ENCODE data around the gene KDF1.
"Not testable (repeated sequence)": the region's sequence is repeated elsewhere in the genome, so short reads cannot be mapped to it uniquely, and the experiment has no call there.

KDF1 gene

GRCh38 chr1:26994020-26994786 lies 33.9 kb upstream of the KDF1 start:
- no peak for DNase-seq

- DNase-seq = peak; percentile 55
These were observed 33.2 kb upstream of the KDF1 start, which contains the start of gene TRNP1 for GRCh38 chr1:26993237-26994019. Gene TRNP1 (plus strand): TSS chr1:26993692. CDS start chr1:26993787, 95 bp downstream.

- no peak for DNase-seq
These were observed 31.2 kb upstream of the KDF1 start for GRCh38 chr1:26991310-26992116.

- not testable (repeated sequence) for DNase-seq
These were observed 29.3 kb upstream of the KDF1 start for GRCh38 chr1:26989403-26990109.

DNA sequence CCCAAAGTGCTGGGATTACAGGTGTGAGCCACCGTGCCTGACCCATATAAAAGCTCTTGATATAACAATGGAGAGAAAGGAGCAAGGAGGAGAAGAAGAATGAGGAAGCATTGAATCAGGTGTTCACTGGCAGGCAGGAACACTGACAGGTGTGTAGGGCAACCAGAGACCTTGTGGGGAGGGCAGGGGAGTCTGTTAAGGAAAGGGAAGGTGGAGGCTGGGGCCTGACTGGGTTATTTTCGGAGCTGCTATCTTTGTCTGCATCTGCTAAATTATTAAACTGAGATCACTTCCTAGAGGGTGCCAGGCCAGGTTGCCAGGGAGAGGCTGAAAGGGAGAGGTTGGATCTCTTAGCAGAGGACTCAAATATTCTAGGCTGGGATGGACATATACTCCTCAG lies 26.4 kb upstream of the KDF1 start:
- DNase-seq = no peak

GRCh38 chr1:26984291-26984690 lies 24.0 kb upstream of the KDF1 start:
- DNase-seq = no peak

DNA sequence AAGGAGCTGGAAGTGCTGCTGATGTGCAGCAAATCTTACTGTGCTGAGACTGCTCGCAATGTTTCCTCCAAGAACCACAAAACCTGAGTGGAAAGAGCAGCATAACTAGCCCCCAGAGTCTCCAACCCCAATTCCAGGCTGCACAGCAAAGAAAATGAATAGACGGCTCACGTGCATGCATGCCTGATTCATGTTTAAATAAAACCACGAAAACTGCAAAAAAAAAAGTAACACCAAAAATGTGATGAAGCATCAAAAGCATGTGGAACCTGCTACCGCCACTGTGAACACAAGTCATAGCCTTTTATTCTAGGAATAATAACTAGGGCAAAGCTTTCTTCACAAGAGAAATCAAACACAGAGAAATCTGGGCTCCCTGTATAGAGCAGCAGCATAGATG lies 23.6 kb upstream of the KDF1 start:
- no peak for DNase-seq

DNA sequence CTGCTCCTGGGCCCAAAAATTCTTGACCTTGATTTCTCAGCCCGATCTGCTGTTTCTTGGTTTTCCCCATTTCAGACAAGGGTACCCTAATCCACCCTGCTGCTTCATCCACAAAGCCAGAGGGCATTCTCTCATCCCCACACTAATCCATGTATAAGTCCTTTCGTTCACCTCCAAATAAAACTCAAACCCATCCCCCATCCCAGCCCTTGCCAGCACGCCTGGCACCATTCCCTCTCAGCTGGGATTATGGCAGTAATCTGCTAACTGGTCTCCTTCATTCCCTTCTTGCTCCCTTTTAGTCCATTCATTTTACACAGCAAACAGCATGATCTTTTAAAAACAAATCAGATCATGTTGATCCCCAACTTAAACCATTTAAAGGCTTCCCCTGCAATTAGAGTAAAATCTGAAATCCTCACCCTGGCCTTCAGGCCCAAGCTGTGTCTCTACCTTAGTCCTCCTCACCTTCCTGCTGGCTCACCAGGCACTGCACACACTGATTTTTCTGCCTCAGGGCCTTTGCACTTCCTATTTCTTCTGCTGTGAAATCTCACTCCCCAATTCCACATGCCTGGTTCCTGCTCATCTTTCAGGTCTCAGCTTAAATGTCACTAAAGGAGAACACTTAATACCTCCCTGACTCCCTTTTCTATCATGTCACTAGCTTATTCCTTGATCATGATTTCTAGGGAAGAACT lies 21.0 kb upstream of the KDF1 start:
- DNase-seq = no peak

GRCh38 chr1:26978901-26979300 lies 18.6 kb upstream of the KDF1 start:
- DNase-seq = no peak

- DNase-seq = no peak
These were observed 16.6 kb upstream of the KDF1 start for GRCh38 chr1:26976621-26977510.

GRCh38 chr1:26972821-26973220 lies 12.6 kb upstream of the KDF1 start:
- no peak for DNase-seq

DNA sequence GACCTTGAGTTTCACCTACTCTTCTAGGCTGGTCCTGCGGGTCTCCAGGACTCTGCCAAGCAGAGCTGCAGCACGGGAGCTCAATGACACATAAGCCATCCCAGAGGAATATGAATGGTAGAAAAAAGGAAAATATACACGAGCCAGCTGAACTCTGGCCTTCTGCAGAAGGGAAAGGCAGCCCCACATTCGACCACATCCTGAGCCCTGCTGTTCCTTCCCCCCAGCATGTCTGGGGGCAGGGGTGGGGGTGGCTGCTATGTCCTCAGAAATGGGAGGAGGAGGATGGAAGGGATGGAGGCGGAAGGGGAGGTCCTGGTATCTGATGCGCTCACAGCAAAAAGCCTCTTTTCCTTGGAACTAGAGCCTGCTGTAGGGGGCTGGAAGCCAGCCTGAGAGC lies 12.1 kb upstream of the KDF1 start:
- DNase-seq = no peak

DNA sequence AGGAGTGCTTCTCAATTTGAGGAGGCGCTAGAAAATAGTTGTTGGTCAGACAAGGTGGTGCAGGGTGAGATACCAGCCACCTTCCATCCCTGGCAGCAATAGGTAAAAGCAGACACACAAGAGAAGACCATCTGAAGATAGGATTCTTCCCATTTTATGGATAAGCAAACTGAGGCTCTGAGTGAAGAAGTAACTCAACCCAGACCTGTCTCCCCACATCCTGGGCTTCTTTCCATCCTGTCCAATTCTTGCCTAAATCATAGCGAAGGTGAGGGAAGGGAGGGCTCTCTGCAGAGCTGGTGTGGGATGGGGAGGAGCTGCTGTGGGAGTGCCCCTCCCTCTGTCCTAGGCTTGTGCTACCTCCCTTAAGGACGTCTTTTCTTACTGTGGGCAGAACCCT lies 11.3 kb upstream of the KDF1 start:
- no peak for DNase-seq

DNA sequence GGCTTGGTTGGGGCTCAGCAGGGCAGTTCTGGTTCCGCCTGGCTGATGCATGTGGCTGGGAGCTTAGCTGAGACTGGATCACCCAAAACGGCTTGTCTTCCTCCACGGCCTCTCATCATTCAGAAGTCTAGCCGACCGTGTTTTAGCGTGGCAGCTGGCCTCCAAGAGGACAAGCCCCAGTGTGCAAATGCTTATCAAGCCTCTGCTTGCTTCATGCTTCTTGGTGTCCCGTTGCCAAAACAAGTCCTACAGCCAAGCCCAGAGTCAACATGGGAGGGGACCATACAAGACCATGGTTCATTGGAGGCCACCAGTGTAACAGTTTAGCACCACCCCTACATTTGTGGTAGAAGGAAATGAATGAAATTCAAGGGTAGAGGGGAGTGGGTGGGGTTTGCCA lies 10.5 kb upstream of the KDF1 start:
- no peak for DNase-seq

DNA sequence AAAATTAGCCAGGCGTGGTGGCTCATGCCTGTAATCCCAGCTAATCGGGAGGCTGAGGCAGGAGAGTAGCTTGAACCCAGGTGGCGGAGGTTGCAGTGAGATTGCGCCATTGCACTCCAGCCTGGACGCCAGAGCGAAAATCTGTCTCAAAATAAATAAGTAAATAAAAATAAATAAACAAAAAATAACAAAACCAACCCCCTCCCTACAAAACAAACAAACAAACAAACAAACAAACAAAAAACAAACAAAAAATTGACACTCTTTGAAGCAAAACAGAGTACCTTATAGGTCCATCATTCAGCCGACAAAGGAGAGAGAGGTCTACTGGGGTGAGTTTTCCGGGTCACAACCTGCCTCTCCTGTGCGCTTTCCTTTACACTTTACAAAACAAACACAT lies 5.4 kb upstream of the KDF1 start:
- DNase-seq = no peak

- no peak for DNase-seq
These were observed 4.9 kb upstream of the KDF1 start for GRCh38 chr1:26965213-26965612.

- no peak for DNase-seq
These were observed 1.6 kb upstream of the KDF1 start for GRCh38 chr1:26961826-26962225.

- no peak for DNase-seq
These were observed 328 bp upstream of the KDF1 start for GRCh38 chr1:26960625-26960966.

GRCh38 chr1:26959270-26959669 lies 998 bp downstream of the KDF1 start:
- no peak for DNase-seq

GRCh38 chr1:26957306-26957705 lies 3.0 kb downstream of the KDF1 start:
- DNase-seq = no peak

- no peak for DNase-seq
These were observed 3.9 kb downstream of the KDF1 start for GRCh38 chr1:26956321-26956720.

Data from CD4-positive, alpha-beta T cell treated with Interleukin-4 for 4 hours (primary cell).